ACHN (cell line): Measurements from ENCODE around the gene DLGAP1.
"Not testable (repeated sequence)": the region's sequence is repeated elsewhere in the genome, so short reads cannot be mapped to it uniquely, and the experiment has no call there.

Source experiments
- DNase-seq: peaks from one replicate; pipeline ENCODE4 v3.0.0-alpha.2; 2015
- in situ Hi-C: cut with HindIII; loops from 2 replicates; pipeline ENCODE4 v1.10.0; 2017; ENCODE audit warnings: low sequenced_read_pairs, low pct_ligation_motif_present, low pct_unique_long_range_greater_than_20kb

Gene DLGAP1

DNA sequence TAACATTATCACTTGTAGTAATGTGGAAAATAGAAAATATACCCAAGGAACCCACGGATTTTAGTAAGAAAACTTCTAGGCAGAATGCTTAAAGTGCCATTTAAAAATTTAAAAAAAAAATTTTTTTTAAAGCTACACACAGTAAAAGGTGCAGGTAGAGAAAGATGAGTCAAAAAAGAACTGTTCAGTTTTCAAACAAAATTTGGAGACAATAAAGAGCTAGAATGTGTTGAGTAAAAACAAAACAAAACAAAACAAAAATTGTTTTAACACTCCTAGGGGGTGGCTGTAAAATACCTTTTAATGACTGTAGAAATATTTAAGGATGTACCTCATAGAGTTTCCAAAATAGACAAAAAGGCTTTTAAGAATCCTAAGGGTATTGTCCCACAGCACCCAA is 793.1 kb downstream of the DLGAP1 start:
- no peak for DNase-seq
- in situ Hi-C loops: no loop called here

DNA sequence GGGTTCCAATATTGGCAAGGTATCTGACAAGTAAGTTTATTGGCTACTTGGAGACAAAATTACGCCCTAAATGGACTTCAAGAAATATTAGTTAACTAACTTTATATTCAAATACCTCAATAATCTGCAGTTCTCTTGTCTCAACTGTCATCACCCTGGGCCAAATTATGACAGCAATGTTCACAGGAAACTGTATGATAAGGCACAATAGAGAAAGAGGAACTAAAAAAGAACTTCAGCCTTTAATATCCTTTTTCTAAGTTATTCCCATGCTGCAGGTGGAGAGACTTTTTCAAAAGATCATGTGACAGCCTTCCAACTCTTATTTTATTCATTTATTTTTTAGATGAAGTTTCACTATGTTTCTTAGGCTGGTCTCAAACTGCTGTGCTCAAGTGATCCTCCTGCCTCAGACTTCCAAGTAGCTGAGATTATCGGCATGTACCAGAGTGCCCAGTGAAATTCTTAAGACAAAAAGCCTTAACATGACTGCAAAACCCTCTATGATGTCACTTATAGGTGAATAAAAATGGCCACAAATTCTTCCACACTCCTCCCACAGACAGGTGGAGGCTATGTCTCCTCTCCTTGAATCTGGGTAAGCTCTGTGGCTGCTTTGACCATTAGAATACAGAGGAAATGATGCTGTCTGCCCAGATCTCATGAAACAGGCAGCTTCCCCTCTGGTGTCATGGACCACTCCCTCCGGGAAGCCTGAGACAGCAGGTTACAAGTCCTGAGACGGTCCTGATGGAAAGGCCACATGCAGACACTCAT is 794.2 kb downstream of the DLGAP1 start:
- DNase-seq: no peak
- in situ Hi-C loops: no loop called here

DNA sequence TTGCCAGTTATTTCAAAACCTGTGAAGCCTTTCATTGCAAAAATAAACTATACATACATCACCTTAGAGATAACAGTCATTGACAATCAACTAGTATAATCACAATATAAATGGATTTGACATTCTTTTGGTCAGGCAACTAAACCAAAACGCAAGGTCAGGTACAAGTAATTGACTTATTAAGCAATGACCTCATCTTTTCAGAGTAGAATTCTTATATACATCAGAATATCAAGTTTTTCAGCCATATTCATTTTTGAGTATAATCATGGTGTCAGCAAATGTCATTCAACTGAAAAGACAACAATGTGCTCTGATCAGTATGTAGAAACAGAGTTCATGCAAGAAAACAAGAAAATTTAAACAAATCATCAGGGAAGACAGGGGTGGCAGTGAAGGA is 796.6 kb downstream of the DLGAP1 start:
- in situ Hi-C loops: no loop called here
- DNase-seq: no peak

- no peak for DNase-seq
- in situ Hi-C loops: no loop called here
Measured at GRCh38 chr18:3655254-3656050, 799.7 kb downstream of the DLGAP1 start.

DNA sequence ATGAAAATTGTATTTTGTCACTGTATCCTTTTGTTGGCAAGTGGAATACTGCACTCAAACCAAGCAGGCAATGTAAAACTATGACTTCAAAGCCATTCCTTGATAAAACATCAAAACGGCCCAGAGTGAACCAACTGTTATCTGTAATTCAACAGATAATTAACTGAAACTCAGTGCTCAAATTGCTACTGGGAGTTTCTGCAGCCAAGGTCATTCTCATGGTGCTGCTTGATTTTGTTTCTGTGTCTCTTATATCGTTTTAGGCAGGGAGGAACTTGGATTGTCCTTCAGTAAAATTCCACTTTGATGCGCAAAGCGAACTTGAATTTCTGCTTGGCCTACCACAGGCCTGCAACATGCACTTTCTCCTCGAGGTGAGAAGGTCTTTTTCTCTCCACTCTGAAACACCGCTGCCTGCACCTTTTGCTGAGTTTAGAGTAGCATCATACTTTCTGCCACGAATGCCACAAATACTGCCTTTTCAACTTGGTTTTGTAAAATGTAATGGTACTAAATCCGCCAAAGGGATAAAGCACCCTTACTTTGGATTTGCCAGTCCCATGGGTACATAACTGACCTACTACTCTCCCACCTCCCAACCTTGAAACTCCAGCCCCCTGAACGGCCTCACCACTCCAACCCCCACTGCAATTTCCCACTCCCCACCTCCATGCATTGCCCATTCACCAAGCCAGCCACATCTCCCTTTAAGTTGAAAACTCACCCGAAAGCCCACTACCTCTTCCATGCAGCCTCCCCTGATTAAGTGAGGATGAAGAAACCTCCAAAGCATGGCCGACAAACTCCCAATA is 800.5 kb downstream of the DLGAP1 start:
- no peak for DNase-seq
- in situ Hi-C loops: no loop called here

- DNase-seq: no peak
- in situ Hi-C loops: no loop called here
Measured at GRCh38 chr18:3653851-3654441, 801.2 kb downstream of the DLGAP1 start.

- in situ Hi-C loops: no loop called here
Measured at GRCh38 chr18:3653263-3653850, 801.8 kb downstream of the DLGAP1 start.

GRCh38 chr18:3652380-3653262 is 802.5 kb downstream of the DLGAP1 start:
- in situ Hi-C loops: no loop called here
- peak; percentile 96 for DNase-seq

More at GRCh38 chr18:3653263-3653850, 801.8 kb downstream of the DLGAP1 start:
- DNase-seq: peak; percentile 24

DNA sequence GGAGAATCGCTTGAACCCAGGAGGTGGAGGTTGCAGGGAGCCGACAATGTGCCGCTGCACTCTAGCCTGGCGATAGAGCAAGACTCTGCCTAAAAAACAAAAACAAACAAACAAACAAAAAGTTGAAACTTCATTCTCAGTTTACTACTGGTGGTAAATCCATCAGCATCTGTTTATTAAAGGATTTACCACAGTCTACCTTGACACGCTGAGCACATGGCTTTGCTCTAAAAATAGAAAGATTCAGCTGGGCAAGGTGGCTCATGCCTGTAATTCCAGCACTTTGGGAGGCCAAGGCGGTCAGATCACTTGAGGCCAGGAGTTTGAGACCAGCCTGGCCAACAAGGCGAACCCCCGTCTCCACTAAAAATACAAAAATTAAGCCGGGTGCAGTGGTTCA is 803.8 kb downstream of the DLGAP1 start:
- in situ Hi-C loops: no loop called here
- no peak for DNase-seq

DNA sequence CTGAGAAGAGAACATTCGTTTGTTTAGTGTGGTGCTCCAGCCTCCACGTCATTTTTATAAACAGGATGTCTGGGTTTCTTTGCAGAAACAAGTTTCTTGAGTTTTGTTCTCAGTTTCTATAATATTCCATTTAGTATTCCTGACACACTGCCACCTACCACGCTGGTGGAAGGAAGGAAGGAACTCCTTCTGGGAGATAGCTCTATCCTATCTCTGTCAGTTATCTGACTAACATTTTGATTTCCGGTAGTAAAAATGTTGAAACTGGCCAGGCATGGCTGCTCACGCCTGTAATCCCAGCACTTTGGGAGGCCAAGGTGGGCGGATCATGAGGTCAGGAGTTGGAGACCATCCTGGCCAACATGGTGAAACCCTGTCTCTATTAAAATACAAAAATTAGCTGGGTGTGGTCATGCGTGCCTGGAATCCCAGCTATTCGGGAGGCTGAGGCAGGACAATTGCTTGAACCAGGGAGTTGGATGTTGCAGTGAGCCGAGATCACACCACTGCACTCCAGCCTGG is 804.5 kb downstream of the DLGAP1 start:
- in situ Hi-C loops: not testable (repeated sequence)
- DNase-seq: peak; percentile 85

DNA sequence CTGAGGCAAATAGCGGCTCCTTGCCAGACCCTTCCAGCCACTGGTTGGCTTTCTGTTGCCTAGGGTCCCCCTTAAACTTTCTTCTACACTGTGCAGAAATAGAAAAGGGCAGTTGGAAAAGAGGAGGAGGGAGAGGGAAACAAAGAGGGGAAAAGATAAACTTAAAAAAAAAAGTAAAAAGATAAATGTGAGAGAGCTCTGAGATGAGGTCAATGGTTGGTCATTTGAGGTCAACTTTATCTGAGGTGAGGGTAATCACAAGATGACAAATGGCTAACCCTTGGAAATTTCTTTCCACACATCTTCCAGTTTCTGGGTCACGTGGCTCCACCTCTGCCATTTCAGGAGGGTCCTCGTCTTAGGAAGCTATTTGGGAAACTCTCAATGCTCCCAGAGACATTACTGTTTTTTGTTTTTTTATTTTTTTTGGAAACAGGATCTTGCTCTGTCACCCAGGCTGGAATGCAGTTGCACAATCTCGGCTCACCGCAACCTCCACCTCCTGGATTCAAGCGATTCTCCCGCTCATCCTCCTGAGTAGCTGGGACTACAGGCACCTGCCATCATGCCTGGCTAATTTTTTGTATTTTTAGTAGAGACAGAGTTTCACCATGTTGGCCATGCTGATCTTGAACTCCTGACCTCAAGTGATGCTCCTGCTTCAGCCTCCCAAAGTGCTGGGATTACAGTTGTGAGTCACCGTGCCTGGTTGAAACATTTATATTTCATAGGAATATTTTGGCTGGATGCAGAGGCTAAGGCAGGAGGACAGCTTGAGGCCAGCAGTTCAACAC is 805.3 kb downstream of the DLGAP1 start:
- in situ Hi-C loops: no loop called here
- DNase-seq: peak; percentile 88

- DNase-seq: no peak
- in situ Hi-C loops: no loop called here
Measured at GRCh38 chr18:3649135-3649632, 805.9 kb downstream of the DLGAP1 start.

DNA sequence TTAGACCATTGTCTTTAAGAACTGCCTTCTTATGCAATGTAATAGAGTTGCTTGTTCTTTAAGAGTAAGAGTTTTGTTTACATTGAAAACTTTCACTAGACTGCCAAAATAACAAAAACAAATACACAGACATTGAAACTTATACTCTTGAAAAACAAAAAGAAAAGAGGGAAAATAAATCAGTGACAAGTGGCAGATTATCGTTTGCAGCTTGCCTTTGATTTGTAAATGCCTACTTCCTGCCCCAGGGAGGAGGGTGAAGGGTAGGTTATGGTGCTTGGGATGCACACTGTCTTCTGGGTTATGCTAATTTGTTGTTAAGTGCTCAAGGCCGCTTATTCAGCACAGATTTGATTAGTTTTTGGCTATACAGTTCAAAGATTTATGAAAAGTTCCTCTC is 806.5 kb downstream of the DLGAP1 start:
- DNase-seq: no peak
- in situ Hi-C loops: no loop called here

DNA sequence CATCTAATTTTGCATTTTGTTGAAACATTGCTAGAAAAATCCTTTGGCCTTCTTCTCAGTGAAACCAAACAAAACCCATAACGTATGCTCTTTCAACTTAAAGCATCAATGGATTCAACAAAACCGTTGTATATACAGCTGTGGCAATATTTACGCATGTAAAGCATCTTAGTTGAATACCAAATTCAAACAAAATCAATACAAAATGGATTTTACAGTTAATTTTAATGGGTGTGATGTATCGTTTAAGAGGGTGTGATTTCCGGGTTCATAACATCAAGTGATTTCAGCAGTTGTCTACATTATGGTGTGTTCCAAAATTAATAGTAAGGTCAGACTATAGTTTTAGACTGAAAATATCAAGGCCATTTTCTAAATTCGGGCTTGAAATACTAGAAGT is 806.9 kb downstream of the DLGAP1 start:
- no peak for DNase-seq
- in situ Hi-C loops: no loop called here

DNA sequence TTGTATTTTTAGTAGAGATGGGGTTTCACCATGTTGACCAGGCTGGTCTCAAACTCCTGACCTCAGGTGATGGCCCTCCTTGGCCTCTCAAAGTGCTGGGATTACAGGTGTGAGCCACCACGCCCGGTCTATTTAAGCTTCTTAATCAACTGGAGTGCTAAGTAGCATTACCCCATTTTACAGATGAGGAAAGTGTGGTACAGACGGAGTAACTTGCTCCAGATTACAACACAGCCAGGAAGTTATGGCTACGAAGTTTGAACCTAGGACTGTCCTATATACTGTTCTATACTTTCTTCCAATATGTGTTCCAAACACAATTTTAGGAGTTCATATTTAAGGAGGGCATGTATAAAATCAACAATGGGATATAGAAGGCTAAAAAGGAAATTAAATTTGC is 807.5 kb downstream of the DLGAP1 start:
- in situ Hi-C loops: no loop called here
- no peak for DNase-seq

GRCh38 chr18:3645384-3646156 is 809.5 kb downstream of the DLGAP1 start:
- no peak for DNase-seq
- in situ Hi-C loops: no loop called here
